ENCODE results near the gene RANBP10. TPM values are rescaled to one million over a fixed set of nuclear protein-coding genes. Genes with fewer than 3 reads are reported as not detected.

Gene RANBP10
- total RNA-seq, 1 experiment from 2014 or later = 15.6 TPM

GRCh38 chr16:67814567-67814966, 8.2 kb upstream of the RANBP10 start:
- H3K9me3 Mint-ChIP-seq = no peaks in the 10 kb centered on the region; a peak in 1 of 5 replicates
- H2BK5ac ChIP-seq (ENCODE audit: insufficient read length, low read length) = no peak overlapping the region
- no peak overlapping the region for H2BK20ac ChIP-seq (ENCODE audit: low read depth, low read length, poor library complexity, severe bottlenecking)
- H2BK12ac ChIP-seq (ENCODE audit: insufficient read length, low read depth, low read length) = no peak overlapping the region
- no peaks in the 10 kb centered on the region; the same call in 1 of the 2 replicates for H3K27me3 ChIP-seq (ENCODE audit: insufficient read depth, low read length)
- H3K23ac ChIP-seq (ENCODE audit: insufficient read length, low read depth, low read length) = no peak overlapping the region
- no peak overlapping the region for H3K4me3 Mint-ChIP-seq
- H3K9me3 ChIP-seq (ENCODE audit: control insufficient read depth, low read depth, low read length) = no peaks in the 10 kb centered on the region
- TF ChIP-seq CTCF (conservative IDR thresholded peaks at IDR 0.05) = no peak
- no peak overlapping the region for H4K8ac ChIP-seq (replicated peaks; ENCODE audit: insufficient read length, low read depth, low read length)
- no peak overlapping the region for H2AFZ ChIP-seq (ENCODE audit: low read length)
- H4K20me1 ChIP-seq (ENCODE audit: control insufficient read depth, insufficient read depth, insufficient read length) = no peaks in the 10 kb centered on the region
- H3K9ac ChIP-seq (ENCODE audit: extremely low read depth, insufficient read length, low read length) = no peak overlapping the region
- H2BK15ac ChIP-seq (ENCODE audit: low read depth, low read length) = no peak overlapping the region
- H3K4me1 ChIP-seq (ENCODE audit: insufficient read depth, low read length) = no peaks in the 10 kb centered on the region
- no peak overlapping the region for H2AK5ac ChIP-seq (ENCODE audit: insufficient read length, low read length)
- no peak overlapping the region for H3K56ac ChIP-seq (ENCODE audit: insufficient read length, low read depth, low read length)
- H3K36me3 Mint-ChIP-seq (ENCODE audit: insufficient read depth in 1 of 3, low read depth in 3 of 3) = no peaks in the 10 kb centered on the region
- no peaks in the 10 kb centered on the region for H3K79me1 ChIP-seq (ENCODE audit: insufficient read depth, low read depth, low read length, poor library complexity, severe bottlenecking)
- no peak overlapping the region for H3K18ac ChIP-seq (ENCODE audit: insufficient read length, low read depth, low read length)
- no peak for DNase-seq
- peaks cover 2% of the 10 kb centered on the region in 2 experiments; a peak in 3 of 4 replicates for H3K4me1 Mint-ChIP-seq
- H3K14ac ChIP-seq (ENCODE audit: insufficient read depth, low read length) = no peak overlapping the region; the same call in 1 of the 2 replicates
- no peak overlapping the region for H4K5ac ChIP-seq (ENCODE audit: insufficient read length, low read depth, low read length)
- no peak overlapping the region for H3K4me2 ChIP-seq (ENCODE audit: insufficient read depth, insufficient read length, low read length)
- no peak overlapping the region for H4K91ac ChIP-seq (ENCODE audit: insufficient read length, low read depth, low read length)
- no CpG with 5 or more reads among the region's 8 CpGs for WGBS (ENCODE audit: extremely low coverage, insufficient read length, low lambda C conversion rate)
- H3T11ph ChIP-seq (ENCODE audit: low read length) = no peak overlapping the region
- no peak overlapping the region for H2BK120ac ChIP-seq (ENCODE audit: low read depth, low read length, poor library complexity, severe bottlenecking)
- peaks cover 1% of the 10 kb centered on the region; the same call in 1 of the 2 replicates for H3K27me3 Mint-ChIP-seq (ENCODE audit: low read depth)
- H3K79me2 ChIP-seq (ENCODE audit: insufficient read depth, low read length) = no peaks in the 10 kb centered on the region
- H3K23me2 ChIP-seq (ENCODE audit: insufficient read length, low read depth, low read length, poor library complexity, severe bottlenecking) = no peaks in the 10 kb centered on the region
- H3K27ac Mint-ChIP-seq = no peak overlapping the region
- no peak overlapping the region for H3K27ac ChIP-seq (ENCODE audit: insufficient read length, low read depth, low read length)
- no peak overlapping the region for H3K4ac ChIP-seq (ENCODE audit: low read depth, low read length)
